Caki2 (cell line): ENCODE results near the gene ZMYND10. TPM values are rescaled to one million over a fixed set of nuclear protein-coding genes. Genes with fewer than 3 reads are reported as not detected.

ENCODE experiments used
- DNase-seq: peaks from one replicate; pipeline ENCODE4 v3.0.0-alpha.2; 2015; ENCODE audit warnings: low read depth
- in situ Hi-C: cut with HindIII; loops from 2 replicates; pipeline ENCODE4 v1.10.0; 2016; ENCODE audit warnings: low sequenced_read_pairs, low pct_unique_long_range_greater_than_20kb, mixed read lengths
- total RNA-seq: library from RNA; depleted of rRNA; stranded (reverse); fragments of >200 nt; shearing (Covaris generic); gene quantifications from 2 replicates; pipeline ENCODE4 v1.2.3, GENCODE V29; 2014; ENCODE audit warnings: low replicate concordance

Gene ZMYND10
- total RNA-seq, 1 experiment from 2014 or later, result 3.3 TPM

- in situ Hi-C loops, result no loop called here
- DNase-seq, result no peak
Observed at GRCh38 chr3:50336452-50337174, 8.9 kb downstream of the ZMYND10 start.

- no peak for DNase-seq
- in situ Hi-C loops, result no loop called here
Observed at GRCh38 chr3:50334339-50335075, 11.0 kb downstream of the ZMYND10 start.

GRCh38 chr3:50333744-50334328 lies 11.7 kb downstream of the ZMYND10 start:
- no peak for DNase-seq
- in situ Hi-C loops, result no loop called here

GRCh38 chr3:50331364-50331907 lies 14.1 kb downstream of the ZMYND10 start:
- no peak for DNase-seq
- in situ Hi-C loops, result no loop called here

- in situ Hi-C loops, result no loop called here
Observed at GRCh38 chr3:50330330-50330729, 15.2 kb downstream of the ZMYND10 start.

GRCh38 chr3:50327943-50328691 lies 17.4 kb downstream of the ZMYND10 start, which contains the start of gene TUSC2:
Gene TUSC2, minus strand, starts transcription at chr3:50328223. Its CDS starts 124 bp downstream, at chr3:50328099.
- in situ Hi-C loops, result no loop called here
- DNase-seq, result peak; percentile 82

More at GRCh38 chr3:50330330-50330729, 15.2 kb downstream of the ZMYND10 start:
- no peak for DNase-seq

GRCh38 chr3:50327129-50327528 lies 18.4 kb downstream of the ZMYND10 start:
- in situ Hi-C loops, result no loop called here
- no peak for DNase-seq

GRCh38 chr3:50326182-50326541 lies 19.4 kb downstream of the ZMYND10 start:
- no peak for DNase-seq
- in situ Hi-C loops, result no loop called here

- in situ Hi-C loops, result no loop called here
- no peak for DNase-seq
Observed at GRCh38 chr3:50325497-50326181, 19.9 kb downstream of the ZMYND10 start.

GRCh38 chr3:50325113-50325480 lies 20.4 kb downstream of the ZMYND10 start:
- in situ Hi-C loops, result no loop called here
- no peak for DNase-seq

- peak; percentile 49 for DNase-seq
- in situ Hi-C loops, result no loop called here
Observed at GRCh38 chr3:50324351-50325112, 21.0 kb downstream of the ZMYND10 start.

GRCh38 chr3:50323614-50324199 lies 21.8 kb downstream of the ZMYND10 start:
- no peak for DNase-seq
- in situ Hi-C loops, result no loop called here

- in situ Hi-C loops, result no loop called here
- no peak for DNase-seq
Observed at GRCh38 chr3:50323092-50323600, 22.4 kb downstream of the ZMYND10 start.

GRCh38 chr3:50322386-50323091 lies 23.0 kb downstream of the ZMYND10 start, which contains the start of gene HYAL2:
Gene HYAL2, minus strand, starts transcription at chr3:50322745. Its CDS starts 2,256 bp downstream, at chr3:50320489.
- in situ Hi-C loops, result no loop called here
- DNase-seq, result no peak

- no peak for DNase-seq
- in situ Hi-C loops, result no loop called here
Observed at GRCh38 chr3:50322115-50322385, 23.5 kb downstream of the ZMYND10 start.
